HEK293 (cell line): Measurements from ENCODE around the gene SUN5.
"Not testable (repeated sequence)": the region's sequence is repeated elsewhere in the genome, so short reads cannot be mapped to it uniquely, and the experiment has no call there.

Source experiments
- CTCF ChIA-PET: fragments of 350-600 bp; formaldehyde crosslinking; extraction: SDS; loops from one replicate; lab custom pipeline; 2021; ENCODE audit warnings: antibody characterized with exemption; lab: Yijun Ruan, JAX
- POLR2A ChIA-PET: fragments of 300-600 bp; formaldehyde crosslinking; extraction: SDS; loops from one replicate; lab custom pipeline; 2020; ENCODE audit warnings: antibody characterized with exemption, inconsistent platforms; lab: Yijun Ruan, JAX
- H3K27ac ChIP-seq: fragments of 200-500 bp; sonication (Bioruptor generic); 2 replicates; pipeline ENCODE4 v1.5.1; 2014; ENCODE audit warnings: low read depth, low read length, control low read depth, inconsistent platforms; ENCODE audit errors: extremely low read depth
- H3K36me3 ChIP-seq, 2 experiments: fragments of 200-500 bp in 1 of 2; sonication (Bioruptor generic) in 1 of 2; 1 replicate in 1 of 2; 2 replicates in 1 of 2; pipeline ENCODE4 v1.5.1; 2014 to 2017; ENCODE audit warnings: inconsistent platforms in 2 of 2, low read length in 2 of 2; ENCODE audit not compliant: control insufficient read depth in 2 of 2, insufficient read depth in 1 of 2
- H3K4me1 ChIP-seq: fragments of 200-500 bp; sonication (Bioruptor generic); 2 replicates; pipeline ENCODE4 v1.5.1; 2014; ENCODE audit warnings: mild to moderate bottlenecking, low read length, inconsistent platforms; ENCODE audit not compliant: control insufficient read depth, insufficient read depth
- H3K4me3 ChIP-seq: 2 replicates; pipeline ENCODE4 v1.5.1; 2011; ENCODE audit warnings: low read depth, mild to moderate bottlenecking, control low read depth, low read length, moderate library complexity
- H3K9me3 ChIP-seq: fragments of 200-500 bp; sonication (Bioruptor generic); 2 replicates; pipeline ENCODE4 v1.5.1; 2014; ENCODE audit warnings: low read depth, low read length, inconsistent platforms; ENCODE audit not compliant: control insufficient read depth, insufficient read depth
- BCL11A ChIP-seq: fragments of 450-650 bp; formaldehyde crosslinking; IDR thresholded peaks from 2 replicates; pipeline ENCODE4 v1.5.1; 2016; ENCODE audit warnings: low read depth, missing biosample characterization, missing genetic modification characterization
- BCL6B ChIP-seq: fragments of 450-650 bp; formaldehyde crosslinking; IDR thresholded peaks from 2 replicates; pipeline ENCODE4 v1.5.1; 2017; ENCODE audit warnings: missing biosample characterization, missing genetic modification characterization
- GLIS1 ChIP-seq: fragments of 450-650 bp; formaldehyde crosslinking; IDR thresholded peaks from 2 replicates; pipeline ENCODE4 v1.5.1; 2016; ENCODE audit warnings: missing biosample characterization, missing genetic modification characterization
- GLIS2 ChIP-seq: fragments of 450-650 bp; formaldehyde crosslinking; IDR thresholded peaks from 2 replicates; pipeline ENCODE4 v1.5.1; 2016; ENCODE audit warnings: missing biosample characterization, missing genetic modification characterization
- ZBTB21 ChIP-seq: fragments of 450-650 bp; formaldehyde crosslinking; IDR thresholded peaks from 2 replicates; pipeline ENCODE4 v1.5.1; 2017; ENCODE audit warnings: missing biosample characterization, missing genetic modification characterization
- ZBTB44 ChIP-seq: fragments of 450-650 bp; IDR thresholded peaks from 2 replicates; pipeline ENCODE4 v1.5.1; 2018; ENCODE audit warnings: missing biosample characterization, mild to moderate bottlenecking, missing genetic modification characterization
- ZBTB48 ChIP-seq: fragments of 450-650 bp; formaldehyde crosslinking; IDR thresholded peaks from 2 replicates; pipeline ENCODE4 v1.5.1; 2016; ENCODE audit warnings: missing biosample characterization, missing genetic modification characterization
- ZFHX2 ChIP-seq: fragments of 450-650 bp; formaldehyde crosslinking; conservative IDR thresholded peaks from 2 replicates; pipeline ENCODE4 v1.5.1; 2016; ENCODE audit warnings: missing biosample characterization, missing genetic modification characterization
- ZFP3 ChIP-seq: fragments of 450-650 bp; formaldehyde crosslinking; IDR thresholded peaks from 2 replicates; pipeline ENCODE4 v1.5.1; 2016; ENCODE audit warnings: low read depth, missing biosample characterization, missing genetic modification characterization
- ZFP41 ChIP-seq: fragments of 450-650 bp; formaldehyde crosslinking; IDR thresholded peaks from 2 replicates; pipeline ENCODE4 v1.5.1; 2016; ENCODE audit warnings: missing biosample characterization, missing genetic modification characterization, borderline replicate concordance
- ZNF132 ChIP-seq: fragments of 450-650 bp; formaldehyde crosslinking; IDR thresholded peaks from 2 replicates; pipeline ENCODE4 v1.5.1; 2017; ENCODE audit warnings: missing biosample characterization, missing genetic modification characterization, borderline replicate concordance
- ZNF146 ChIP-seq: fragments of 450-650 bp; formaldehyde crosslinking; IDR thresholded peaks from 2 replicates; pipeline ENCODE4 v1.5.1; 2016; ENCODE audit warnings: missing biosample characterization, missing genetic modification characterization
- ZNF174 ChIP-seq: fragments of 450-650 bp; formaldehyde crosslinking; IDR thresholded peaks from 2 replicates; pipeline ENCODE4 v1.5.0; 2017; ENCODE audit warnings: missing biosample characterization, mild to moderate bottlenecking, missing genetic modification characterization
- ZNF18 ChIP-seq: fragments of 450-650 bp; formaldehyde crosslinking; IDR thresholded peaks from 2 replicates; pipeline ENCODE4 v1.5.1; 2016; ENCODE audit warnings: missing biosample characterization, missing genetic modification characterization
- ZNF184 ChIP-seq: fragments of 450-650 bp; IDR thresholded peaks from 2 replicates; pipeline ENCODE4 v1.5.1; 2018; ENCODE audit warnings: missing biosample characterization, mild to moderate bottlenecking, missing genetic modification characterization
- ZNF239 ChIP-seq: fragments of 450-650 bp; formaldehyde crosslinking; IDR thresholded peaks from 2 replicates; pipeline ENCODE4 v1.5.1; 2016; ENCODE audit warnings: missing biosample characterization, missing genetic modification characterization
- ZNF248 ChIP-seq: fragments of 450-650 bp; formaldehyde crosslinking; IDR thresholded peaks from 2 replicates; pipeline ENCODE4 v1.5.1; 2017; ENCODE audit warnings: missing biosample characterization, missing genetic modification characterization
- ZNF394 ChIP-seq: fragments of 450-650 bp; formaldehyde crosslinking; IDR thresholded peaks from 2 replicates; pipeline ENCODE4 v1.5.1; 2016; ENCODE audit warnings: missing biosample characterization, missing genetic modification characterization, mild to moderate bottlenecking, moderate library complexity, borderline replicate concordance
- ZNF423 ChIP-seq: fragments of 450-650 bp; formaldehyde crosslinking; IDR thresholded peaks from 2 replicates; pipeline ENCODE4 v1.5.1; 2016; ENCODE audit warnings: missing biosample characterization, missing genetic modification characterization
- ZNF426 ChIP-seq: fragments of 450-650 bp; formaldehyde crosslinking; IDR thresholded peaks from 2 replicates; pipeline ENCODE4 v1.5.1; 2017; ENCODE audit warnings: missing biosample characterization, missing genetic modification characterization, mild to moderate bottlenecking, inconsistent platforms, moderate library complexity
- ZNF488 ChIP-seq: fragments of 450-650 bp; formaldehyde crosslinking; IDR thresholded peaks from 2 replicates; pipeline ENCODE4 v1.5.1; 2016; ENCODE audit warnings: missing biosample characterization, missing genetic modification characterization
- ZNF501 ChIP-seq: fragments of 450-650 bp; formaldehyde crosslinking; IDR thresholded peaks from 2 replicates; pipeline ENCODE4 v1.5.1; 2016; ENCODE audit warnings: missing biosample characterization, missing genetic modification characterization
- ZNF600 ChIP-seq: fragments of 450-650 bp; formaldehyde crosslinking; IDR thresholded peaks from 2 replicates; pipeline ENCODE4 v1.5.1; 2016; ENCODE audit warnings: missing biosample characterization, missing genetic modification characterization
- ZNF664 ChIP-seq: fragments of 450-650 bp; formaldehyde crosslinking; IDR thresholded peaks from 2 replicates; pipeline ENCODE4 v1.5.1; 2016; ENCODE audit warnings: missing biosample characterization, missing genetic modification characterization
- ZNF792 ChIP-seq: fragments of 450-650 bp; formaldehyde crosslinking; IDR thresholded peaks from 2 replicates; pipeline ENCODE4 v1.5.1; 2016; ENCODE audit warnings: missing biosample characterization, missing genetic modification characterization
- ZNF837 ChIP-seq: fragments of 450-650 bp; formaldehyde crosslinking; IDR thresholded peaks from 2 replicates; pipeline ENCODE4 v1.5.1; 2016; ENCODE audit warnings: missing biosample characterization, missing genetic modification characterization
- ZSCAN30 ChIP-seq: fragments of 450-650 bp; IDR thresholded peaks from 2 replicates; pipeline ENCODE4 v1.5.1; 2018; ENCODE audit warnings: missing biosample characterization, mild to moderate bottlenecking, missing genetic modification characterization, moderate library complexity
- ZSCAN4 ChIP-seq: fragments of 450-650 bp; formaldehyde crosslinking; IDR thresholded peaks from 2 replicates; pipeline ENCODE4 v1.5.1; 2017; ENCODE audit warnings: missing biosample characterization, missing genetic modification characterization
- ZXDB ChIP-seq: fragments of 450-650 bp; formaldehyde crosslinking; IDR thresholded peaks from 2 replicates; pipeline ENCODE4 v1.5.1; 2016; ENCODE audit warnings: missing biosample characterization, missing genetic modification characterization

SUN5 gene

GRCh38 chr20:32958574-32958973 lies 45.7 kb downstream of the SUN5 start:
- H3K9me3 ChIP-seq, result no peaks in the 10 kb centered on the region
- POLR2A ChIA-PET, result no interaction called here
- CTCF ChIA-PET, result no interaction called here
- no peak for TF ChIP-seq ZFP41 (tag by site-specific recombination)
- TF ChIP-seq ZNF792, result no peak
- no peak for TF ChIP-seq ZNF488 (tag by site-specific recombination)
- no peak for TF ChIP-seq ZNF394
- no peak for TF ChIP-seq BCL11A
- TF ChIP-seq GLIS2 (tag by site-specific recombination), result no peak
- no peak for TF ChIP-seq ZNF248 (tag by site-specific recombination)
- no peak for TF ChIP-seq ZBTB44 (tag by site-specific recombination)
- TF ChIP-seq ZXDB, result no peak
- no peak for TF ChIP-seq BCL6B
- TF ChIP-seq ZNF837 (tag by site-specific recombination), result no peak
- TF ChIP-seq ZFHX2 (tag by site-specific recombination), result no peak
- TF ChIP-seq, all 188 proteins: peak for 0
- Histone ChIP-seq H3K36me3 (no peaks in the 10 kb centered on the region), H3K4me3 (no peak overlapping the region), H3K4me1 (no peaks in the 10 kb centered on the region), H3K27ac (no peak overlapping the region)

GRCh38 chr20:32957459-32957858 lies 46.8 kb downstream of the SUN5 start:
- Histone ChIP-seq H3K4me3 (no peak overlapping the region), H3K4me1 (no peaks in the 10 kb centered on the region), H3K9me3 (no peaks in the 10 kb centered on the region), H3K27ac (no peak overlapping the region), H3K36me3 (no peaks in the 10 kb centered on the region)
- CTCF ChIA-PET, result interaction anchor here (0.6 to 1.9 kb wide), 5 partner anchors 11 to 214 kb away, joined by 3 to 6 read pairs (median 5); no protein-coding TSS in a partner anchor
- TF ChIP-seq ZNF239 (tag by site-specific recombination) (no peak), ZNF664 (tag by site-specific recombination) (no peak), ZNF501 (tag by site-specific recombination) (no peak), ZBTB21 (no peak), ZBTB48 (no peak), ZXDB (no peak), ZNF146 (tag by site-specific recombination) (no peak), ZNF174 (tag by site-specific recombination) (no peak), ZNF18 (tag by site-specific recombination) (no peak), ZNF423 (tag by site-specific recombination) (no peak), ZNF184 (tag by site-specific recombination) (no peak), ZNF132 (no peak), ZNF600 (tag by site-specific recombination) (no peak), ZSCAN30 (tag by site-specific recombination) (no peak), GLIS1 (no peak), ZNF837 (tag by site-specific recombination) (no peak), ZNF426 (no peak), ZFP3 (tag by site-specific recombination) (no peak), ZSCAN4 (no peak)
- POLR2A ChIA-PET, result interaction anchor here (0.6 kb wide), 1 partner anchor 454 kb away, joined by 3 read pairs; no protein-coding TSS in a partner anchor

- H3K36me3 ChIP-seq, H3K4me1 ChIP-seq, H3K4me3 ChIP-seq, H3K9me3 ChIP-seq, POLR2A ChIA-PET, H3K27ac ChIP-seq: not testable (repeated sequence)
- CTCF ChIA-PET, result interaction anchor here (0.7 kb wide), 1 partner anchor 10 kb away, joined by 3 read pairs; no protein-coding TSS in a partner anchor
Observed at GRCh38 chr20:32950539-32950938, 53.7 kb downstream of the SUN5 start.
